Nephron (organoid): ENCODE measurements around the gene NOC4L.

Source experiments
- H3K27ac Mint-ChIP-seq, 3 experiments: 2 replicates each; pipeline ENCODE4 v1.8.0; 2020; ENCODE audit warnings: mixed read lengths in 3 of 3, mild to moderate bottlenecking in 2 of 3, moderate library complexity in 1 of 3
- H3K27me3 Mint-ChIP-seq: 2 replicates; pipeline ENCODE4 v1.8.0; 2021; ENCODE audit warnings: low read depth, mild to moderate bottlenecking, moderate library complexity, mixed read lengths
- H3K36me3 Mint-ChIP-seq: 2 replicates; pipeline ENCODE4 v1.8.0; 2020; ENCODE audit warnings: low read depth, mixed read lengths
- H3K4me1 Mint-ChIP-seq: 2 replicates; pipeline ENCODE4 v1.8.0; 2020; ENCODE audit warnings: mixed read lengths
- H3K4me3 Mint-ChIP-seq, 3 experiments: 2 replicates each; pipeline ENCODE4 v1.8.0; 2020; ENCODE audit warnings: mild to moderate bottlenecking in 3 of 3, mixed read lengths in 3 of 3, moderate library complexity in 2 of 3
- H3K9me3 Mint-ChIP-seq: 2 replicates; pipeline ENCODE4 v1.8.0; 2020; ENCODE audit warnings: mixed read lengths
- CTCF ChIP-seq, 3 experiments: fragments of 200-600 bp; sonication (generic); IDR thresholded peaks; one replicate each; pipeline ENCODE4 v1.5.0; 2021; ENCODE audit warnings: antibody characterized with exemption in 3 of 3; ENCODE audit not compliant: unreplicated experiment in 3 of 3

The NOC4L gene

GRCh38 chr12:132187646-132188450 is 43.6 kb downstream of the NOC4L start:
- no peak for TF ChIP-seq CTCF (IDR thresholded peaks at IDR 0.05; ENCODE audit: unreplicated experiment in 3 of 3)
- Mint-ChIP-seq H3K27me3 (peaks cover 66% of the 10 kb centered on the region), H3K27ac (no peak overlapping the region), H3K4me1 (peaks cover 4% of the 10 kb centered on the region), H3K9me3 (no peaks in the 10 kb centered on the region), H3K4me3 (peak overlapping the region; percentile 41 to 66 (median 54)), H3K36me3 (no peaks in the 10 kb centered on the region)

- H3K4me1 Mint-ChIP-seq, result peaks cover 4% of the 10 kb centered on the region
- H3K27me3 Mint-ChIP-seq, result peaks cover 64% of the 10 kb centered on the region
- no peaks in the 10 kb centered on the region for H3K36me3 Mint-ChIP-seq
- peak overlapping the region; percentile 38 to 54 (median 54) for H3K4me3 Mint-ChIP-seq
- no peak overlapping the region for H3K27ac Mint-ChIP-seq
- no peak for TF ChIP-seq CTCF (IDR thresholded peaks at IDR 0.05; ENCODE audit: unreplicated experiment in 3 of 3)
- H3K9me3 Mint-ChIP-seq, result peaks cover under 1% of the 10 kb centered on the region
Measured at GRCh38 chr12:132188451-132188901, 44.2 kb downstream of the NOC4L start.

GRCh38 chr12:132188916-132189325 is 44.7 kb downstream of the NOC4L start:
- Mint-ChIP-seq H3K27me3 (peaks cover 67% of the 10 kb centered on the region), H3K27ac (no peak overlapping the region), H3K9me3 (peaks cover 3% of the 10 kb centered on the region), H3K4me3 (peak overlapping the region; percentile 77 to 81 (median 79)), H3K36me3 (no peaks in the 10 kb centered on the region), H3K4me1 (peaks cover 4% of the 10 kb centered on the region)
- no peak for TF ChIP-seq CTCF (IDR thresholded peaks at IDR 0.05; ENCODE audit: unreplicated experiment in 3 of 3)

- peaks cover 67% of the 10 kb centered on the region for H3K27me3 Mint-ChIP-seq
- peak overlapping the region in 1 of 3 experiments; percentile 48 for H3K27ac Mint-ChIP-seq
- peaks cover 7% of the 10 kb centered on the region for H3K9me3 Mint-ChIP-seq
- TF ChIP-seq CTCF (IDR thresholded peaks at IDR 0.05; ENCODE audit: unreplicated experiment in 3 of 3), result no peak
- H3K36me3 Mint-ChIP-seq, result no peaks in the 10 kb centered on the region
- H3K4me3 Mint-ChIP-seq, result peak overlapping the region; percentile 77 to 84 (median 83)
- peaks cover 4% of the 10 kb centered on the region for H3K4me1 Mint-ChIP-seq
Measured at GRCh38 chr12:132189378-132190011, 45.2 kb downstream of the NOC4L start.

- Mint-ChIP-seq H3K4me3 (peak overlapping the region; percentile 77 to 84 (median 83)), H3K27ac (no peak overlapping the region), H3K4me1 (peaks cover 4% of the 10 kb centered on the region), H3K36me3 (no peaks in the 10 kb centered on the region), H3K27me3 (peaks cover 67% of the 10 kb centered on the region), H3K9me3 (peaks cover 7% of the 10 kb centered on the region)
- no peak for TF ChIP-seq CTCF (IDR thresholded peaks at IDR 0.05; ENCODE audit: unreplicated experiment in 3 of 3)
Measured at GRCh38 chr12:132190012-132190755, 45.9 kb downstream of the NOC4L start.
